Astrocyte of the spinal cord (primary cell): Measurements from ENCODE around the gene ABLIM1.

ENCODE experiments used
- DNase-seq: peaks from one replicate; pipeline ENCODE4 v3.0.0; 2011; ENCODE audit warnings: low read depth, low spot score
- H3K4me3 ChIP-seq: 2 replicates; pipeline ENCODE4 v1.5.1; 2011; ENCODE audit warnings: low read depth, mild to moderate bottlenecking, low read length, moderate library complexity
- in situ Hi-C: cut with HindIII; loops from 2 replicates; pipeline ENCODE4 v1.10.0; 2017; ENCODE audit warnings: low sequenced_read_pairs
- TF ChIP-seq, protein P1 (sequence below): IDR thresholded peaks from 2 replicates; pipeline ENCODE4 v1.5.1; 2012; ENCODE audit warnings: low read depth, mild to moderate bottlenecking, low read length, inconsistent platforms

Gene ABLIM1

DNA sequence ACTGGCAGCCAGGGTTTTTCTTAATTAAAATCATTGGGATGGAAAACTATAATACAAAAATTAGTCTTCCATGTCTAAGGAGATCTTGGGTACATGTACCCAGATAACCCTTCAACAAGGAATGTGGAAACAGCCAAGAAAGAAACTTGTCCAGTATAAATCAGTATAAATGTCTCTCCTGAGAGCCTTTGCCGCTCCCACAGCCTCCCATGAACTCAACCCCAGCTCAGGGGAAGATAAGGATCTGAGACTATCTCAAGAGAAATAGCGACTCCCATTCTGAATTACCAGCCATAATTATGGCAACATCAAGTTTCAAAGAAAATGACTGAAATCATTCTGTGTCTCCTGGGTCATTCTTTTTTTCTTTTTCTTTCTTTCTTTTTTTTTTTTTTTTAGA lies 221.1 kb downstream of the ABLIM1 start:
- TF ChIP-seq, protein P1, sequence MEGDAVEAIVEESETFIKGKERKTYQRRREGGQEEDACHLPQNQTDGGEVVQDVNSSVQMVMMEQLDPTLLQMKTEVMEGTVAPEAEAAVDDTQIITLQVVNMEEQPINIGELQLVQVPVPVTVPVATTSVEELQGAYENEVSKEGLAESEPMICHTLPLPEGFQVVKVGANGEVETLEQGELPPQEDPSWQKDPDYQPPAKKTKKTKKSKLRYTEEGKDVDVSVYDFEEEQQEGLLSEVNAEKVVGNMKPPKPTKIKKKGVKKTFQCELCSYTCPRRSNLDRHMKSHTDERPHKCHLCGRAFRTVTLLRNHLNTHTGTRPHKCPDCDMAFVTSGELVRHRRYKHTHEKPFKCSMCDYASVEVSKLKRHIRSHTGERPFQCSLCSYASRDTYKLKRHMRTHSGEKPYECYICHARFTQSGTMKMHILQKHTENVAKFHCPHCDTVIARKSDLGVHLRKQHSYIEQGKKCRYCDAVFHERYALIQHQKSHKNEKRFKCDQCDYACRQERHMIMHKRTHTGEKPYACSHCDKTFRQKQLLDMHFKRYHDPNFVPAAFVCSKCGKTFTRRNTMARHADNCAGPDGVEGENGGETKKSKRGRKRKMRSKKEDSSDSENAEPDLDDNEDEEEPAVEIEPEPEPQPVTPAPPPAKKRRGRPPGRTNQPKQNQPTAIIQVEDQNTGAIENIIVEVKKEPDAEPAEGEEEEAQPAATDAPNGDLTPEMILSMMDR: no peak
- no peak for DNase-seq
- in situ Hi-C loops: no loop called here
- no peak overlapping the region for H3K4me3 ChIP-seq

DNA sequence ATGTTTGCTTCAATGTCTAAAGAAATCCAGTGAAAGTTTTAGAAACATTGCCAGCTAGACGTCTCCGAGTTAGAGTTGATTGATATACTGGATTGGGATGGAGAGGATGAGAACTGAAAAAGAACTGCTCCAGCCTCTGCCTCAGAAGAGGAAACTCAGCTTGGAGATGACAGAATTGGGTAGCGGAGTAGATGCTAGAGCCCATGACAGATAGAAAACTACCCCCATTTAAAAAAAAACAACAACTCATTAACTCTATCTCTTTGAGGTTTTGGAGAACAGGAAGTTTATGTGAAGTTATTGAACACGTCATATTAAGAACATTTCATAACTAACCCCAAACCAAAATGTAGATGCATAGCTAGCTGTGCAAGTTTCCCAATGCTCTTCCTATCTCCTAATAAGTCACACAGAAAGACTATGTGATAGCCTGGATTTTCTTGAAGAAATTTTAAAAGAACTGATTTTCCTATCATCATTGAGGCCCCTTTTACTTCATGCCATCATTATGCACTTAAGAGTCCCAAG lies 225.4 kb downstream of the ABLIM1 start:
- TF ChIP-seq, protein P1: no peak
- in situ Hi-C loops: no loop called here
- no peak overlapping the region for H3K4me3 ChIP-seq

DNA sequence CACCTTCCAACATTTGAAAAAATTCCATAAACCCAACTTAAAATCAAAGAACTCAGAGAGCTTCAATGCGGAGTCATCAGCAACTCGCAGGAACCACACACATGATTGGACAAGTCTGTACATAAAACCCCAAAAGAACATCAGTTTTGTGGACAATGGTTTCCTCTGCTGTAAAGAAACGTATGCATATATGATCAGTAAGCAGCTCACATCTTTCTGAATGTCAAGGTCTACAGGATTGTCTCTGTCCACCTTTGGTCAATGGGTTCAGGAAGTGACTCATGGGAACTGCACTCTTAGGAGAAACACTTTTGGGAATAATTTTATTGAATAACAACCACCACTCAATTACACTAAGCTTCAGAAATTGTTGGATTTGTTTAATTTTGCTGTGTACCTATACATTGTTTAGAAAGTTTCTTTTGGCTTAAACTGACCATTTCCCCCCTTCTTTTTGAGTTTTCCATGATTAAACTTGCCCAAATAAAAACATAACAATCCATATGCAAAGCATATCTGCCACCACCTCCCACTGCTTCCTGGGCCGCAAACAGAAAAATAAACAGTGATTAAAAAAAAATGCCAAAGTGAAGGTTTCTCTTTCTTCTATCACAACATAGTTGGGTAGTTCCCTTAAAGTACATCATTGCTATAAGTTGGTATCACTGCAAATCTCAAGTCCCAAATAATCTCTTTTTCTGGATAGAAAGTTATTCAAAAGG lies 226.5 kb downstream of the ABLIM1 start:
- H3K4me3 ChIP-seq: no peak overlapping the region
- no peak for DNase-seq
- TF ChIP-seq, protein P1: no peak
- in situ Hi-C loops: no loop called here

More for the DNA sequence above, 225.4 kb downstream of the ABLIM1 start:
- DNase-seq: no peak

- TF ChIP-seq, protein P1: no peak
- no peak for DNase-seq
- no peak overlapping the region for H3K4me3 ChIP-seq
- in situ Hi-C loops: no loop called here
These were observed 227.2 kb downstream of the ABLIM1 start for GRCh38 chr10:114430688-114431413.

- in situ Hi-C loops: no loop called here
- H3K4me3 ChIP-seq: no peak overlapping the region
- DNase-seq: no peak
- TF ChIP-seq, protein P1: no peak
These were observed 228.3 kb downstream of the ABLIM1 start for GRCh38 chr10:114429581-114430335.

GRCh38 chr10:114427124-114427852 lies 230.8 kb downstream of the ABLIM1 start:
- in situ Hi-C loops: no loop called here
- H3K4me3 ChIP-seq: no peak overlapping the region
- peak; percentile 58 for DNase-seq
- TF ChIP-seq, protein P1: peak; percentile 9
